IMR-90 (cell line): ENCODE data around the gene KIRREL1.

Experiments used
- CHD1 ChIP-seq: IDR thresholded peaks from 2 replicates; pipeline ENCODE4 v1.6.1; 2012; ENCODE audit warnings: low read depth, low read length, improper control_type of control experiment
- MXI1 ChIP-seq: IDR thresholded peaks from 2 replicates; pipeline ENCODE4 v1.6.1; 2012; ENCODE audit warnings: low read depth, mild to moderate bottlenecking, low read length, moderate library complexity, borderline replicate concordance
- POLR2A ChIP-seq: IDR thresholded peaks from 2 replicates; pipeline ENCODE4 v1.6.1; 2012; ENCODE audit warnings: mild to moderate bottlenecking, low read depth, low read length
- RAD21 ChIP-seq: IDR thresholded peaks from 2 replicates; pipeline ENCODE4 v1.6.1; 2012; ENCODE audit warnings: low read length, improper control_type of control experiment
- TF ChIP-seq, protein P1 (sequence below): conservative IDR thresholded peaks from 2 replicates; pipeline ENCODE4 v1.5.1; 2012; ENCODE audit warnings: mild to moderate bottlenecking, low read depth, low read length, improper control_type of control experiment
- TF ChIP-seq, protein P2 (sequence below): fragments of 150-350 bp; IDR thresholded peaks from 2 replicates; pipeline ENCODE4 v1.6.1; 2016; ENCODE audit warnings: low read depth, mild to moderate bottlenecking, low read length, moderate library complexity, borderline replicate concordance

DNA sequence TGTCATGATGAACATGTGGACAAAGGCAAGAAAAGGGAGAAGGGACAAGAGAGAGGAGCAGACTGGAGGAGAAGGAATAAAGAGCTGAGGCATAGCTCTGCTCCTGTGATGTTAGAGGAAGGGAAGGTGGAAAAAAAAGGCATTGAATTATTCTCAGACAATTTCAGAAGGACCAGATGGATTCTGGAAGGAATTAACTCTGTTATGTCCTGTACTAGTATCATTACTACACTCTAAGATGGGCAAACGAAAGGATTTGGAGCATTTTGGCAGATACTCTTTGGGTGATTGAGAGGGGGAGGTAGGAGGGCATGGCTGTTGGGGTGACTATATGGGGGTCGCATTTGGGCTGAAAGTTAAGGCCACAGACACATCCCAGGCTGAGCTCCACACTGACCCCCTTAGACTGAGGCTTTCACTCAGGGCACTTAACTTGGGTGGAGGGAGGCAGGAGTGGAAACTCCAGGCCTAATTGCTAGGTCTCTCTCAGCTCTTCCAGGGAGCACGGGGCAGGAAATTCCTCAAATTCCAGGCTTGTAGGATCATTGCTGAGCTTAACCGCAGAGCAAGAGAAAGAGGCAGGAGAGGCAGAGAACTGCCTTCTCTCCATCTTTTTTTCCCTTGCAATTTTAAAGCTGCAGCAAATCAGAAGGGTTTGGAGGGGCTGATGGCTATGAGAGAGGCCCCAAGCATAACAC lies 25.9 kb downstream of the KIRREL1 start:
- no peak for TF ChIP-seq MXI1
- TF ChIP-seq, protein P1, sequence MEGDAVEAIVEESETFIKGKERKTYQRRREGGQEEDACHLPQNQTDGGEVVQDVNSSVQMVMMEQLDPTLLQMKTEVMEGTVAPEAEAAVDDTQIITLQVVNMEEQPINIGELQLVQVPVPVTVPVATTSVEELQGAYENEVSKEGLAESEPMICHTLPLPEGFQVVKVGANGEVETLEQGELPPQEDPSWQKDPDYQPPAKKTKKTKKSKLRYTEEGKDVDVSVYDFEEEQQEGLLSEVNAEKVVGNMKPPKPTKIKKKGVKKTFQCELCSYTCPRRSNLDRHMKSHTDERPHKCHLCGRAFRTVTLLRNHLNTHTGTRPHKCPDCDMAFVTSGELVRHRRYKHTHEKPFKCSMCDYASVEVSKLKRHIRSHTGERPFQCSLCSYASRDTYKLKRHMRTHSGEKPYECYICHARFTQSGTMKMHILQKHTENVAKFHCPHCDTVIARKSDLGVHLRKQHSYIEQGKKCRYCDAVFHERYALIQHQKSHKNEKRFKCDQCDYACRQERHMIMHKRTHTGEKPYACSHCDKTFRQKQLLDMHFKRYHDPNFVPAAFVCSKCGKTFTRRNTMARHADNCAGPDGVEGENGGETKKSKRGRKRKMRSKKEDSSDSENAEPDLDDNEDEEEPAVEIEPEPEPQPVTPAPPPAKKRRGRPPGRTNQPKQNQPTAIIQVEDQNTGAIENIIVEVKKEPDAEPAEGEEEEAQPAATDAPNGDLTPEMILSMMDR = 0 out of 2 replicates have a peak, but pooled peaks have one; percentile 6
- peak; percentile 35; the same call in 1 of the 2 replicates for TF ChIP-seq RAD21
- TF ChIP-seq CHD1 = no peak
- TF ChIP-seq, protein P2, sequence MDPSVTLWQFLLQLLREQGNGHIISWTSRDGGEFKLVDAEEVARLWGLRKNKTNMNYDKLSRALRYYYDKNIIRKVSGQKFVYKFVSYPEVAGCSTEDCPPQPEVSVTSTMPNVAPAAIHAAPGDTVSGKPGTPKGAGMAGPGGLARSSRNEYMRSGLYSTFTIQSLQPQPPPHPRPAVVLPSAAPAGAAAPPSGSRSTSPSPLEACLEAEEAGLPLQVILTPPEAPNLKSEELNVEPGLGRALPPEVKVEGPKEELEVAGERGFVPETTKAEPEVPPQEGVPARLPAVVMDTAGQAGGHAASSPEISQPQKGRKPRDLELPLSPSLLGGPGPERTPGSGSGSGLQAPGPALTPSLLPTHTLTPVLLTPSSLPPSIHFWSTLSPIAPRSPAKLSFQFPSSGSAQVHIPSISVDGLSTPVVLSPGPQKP = no peak
- TF ChIP-seq POLR2A = no peak
